HG03460 (cell line): ENCODE measurements around the gene CBX2.
"Not testable (repeated sequence)": the region's sequence is repeated elsewhere in the genome, so short reads cannot be mapped to it uniquely, and the experiment has no call there.

Experiments
- ATAC-seq: cut with Tn5 transposase; IDR thresholded peaks from one replicate; pipeline ENCODE4 v1.9.1; 2021; ENCODE audit not compliant: unreplicated experiment

The CBX2 gene

GRCh38 chr17:79769570-79770506 is 8.1 kb upstream of the CBX2 start:
- no peak for ATAC-seq

GRCh38 chr17:79771276-79771675 is 6.7 kb upstream of the CBX2 start:
- no peak for ATAC-seq

- ATAC-seq: not testable (repeated sequence)
Observed at GRCh38 chr17:79772726-79773125, 5.2 kb upstream of the CBX2 start.

GRCh38 chr17:79774561-79774975 is 3.4 kb upstream of the CBX2 start:
- no peak for ATAC-seq

- ATAC-seq: no peak
Observed at GRCh38 chr17:79775632-79776031, 2.3 kb upstream of the CBX2 start.

GRCh38 chr17:79776376-79777119 is 1.4 kb upstream of the CBX2 start:
- no peak for ATAC-seq

- ATAC-seq: peak; percentile 11
Observed at GRCh38 chr17:79777120-79777893, 641 bp upstream of the CBX2 start.

- peak; percentile 14 for ATAC-seq
Observed at GRCh38 chr17:79778504-79779083, 646 bp downstream of the CBX2 start.

GRCh38 chr17:79779084-79779529 is 1.2 kb downstream of the CBX2 start:
- no peak for ATAC-seq

- no peak for ATAC-seq
Observed at GRCh38 chr17:79779661-79780365, 1.9 kb downstream of the CBX2 start.

- ATAC-seq: no peak
Observed at GRCh38 chr17:79781012-79781650, 3.2 kb downstream of the CBX2 start.

- ATAC-seq: no peak
Observed at GRCh38 chr17:79781736-79782575, 4.0 kb downstream of the CBX2 start.

GRCh38 chr17:79783891-79784290 is 5.9 kb downstream of the CBX2 start:
- no peak for ATAC-seq

- ATAC-seq: no peak
Observed at GRCh38 chr17:79784353-79785016, 6.5 kb downstream of the CBX2 start.

- ATAC-seq: no peak
Observed at GRCh38 chr17:79785017-79785899, 7.3 kb downstream of the CBX2 start.

- no peak for ATAC-seq
Observed at GRCh38 chr17:79785900-79786810, 8.2 kb downstream of the CBX2 start.
